ENCODE data around the gene CES3. TPM values are rescaled to one million over a fixed set of nuclear protein-coding genes. Genes with fewer than 3 reads are reported as not detected.

Gene CES3
- total RNA-seq, 1 experiment from 2014 or later = 3.7 TPM

GRCh38 chr16:67017810-67018488 is 56.9 kb downstream of the CES3 start:
- Mint-ChIP-seq H3K27me3 (ENCODE audit: low read depth) (peaks cover 35% of the 10 kb centered on the region), H3K4me1 (peaks cover 7 to 12% of the 10 kb centered on the region in 2 experiments; a peak in 3 of 4 replicates), H3K9me3 (no peaks in the 10 kb centered on the region), H3K36me3 (ENCODE audit: insufficient read depth in 1 of 3, low read depth in 3 of 3) (no peaks in the 10 kb centered on the region), H3K4me3 (peak overlapping the region in 1 of 2 experiments; percentile 29; a peak in 1 of 5 replicates), H3K27ac (no peak overlapping the region)
- Histone ChIP-seq H3K4me2 (ENCODE audit: insufficient read depth, insufficient read length, low read length) (no peak overlapping the region), H3K23me2 (ENCODE audit: insufficient read length, low read depth, low read length, poor library complexity, severe bottlenecking) (peaks cover 6% of the 10 kb centered on the region), H2BK120ac (ENCODE audit: low read depth, low read length, poor library complexity, severe bottlenecking) (no peak overlapping the region), H3K23ac (ENCODE audit: insufficient read length, low read depth, low read length) (no peak overlapping the region), H2BK5ac (ENCODE audit: insufficient read length, low read length) (no peak overlapping the region), H2BK12ac (ENCODE audit: insufficient read length, low read depth, low read length) (no peak overlapping the region), H4K20me1 (ENCODE audit: control insufficient read depth, insufficient read depth, insufficient read length) (no peaks in the 10 kb centered on the region), H3T11ph (ENCODE audit: low read length) (no peak overlapping the region), H3K18ac (ENCODE audit: insufficient read length, low read depth, low read length) (no peak overlapping the region), H4K91ac (ENCODE audit: insufficient read length, low read depth, low read length) (no peak overlapping the region), H3K79me1 (ENCODE audit: insufficient read depth, low read depth, low read length, poor library complexity, severe bottlenecking) (no peaks in the 10 kb centered on the region), H3K79me2 (ENCODE audit: insufficient read depth, low read length) (no peaks in the 10 kb centered on the region), H4K8ac (replicated peaks; ENCODE audit: insufficient read length, low read depth, low read length) (no peak overlapping the region), H2BK20ac (ENCODE audit: low read depth, low read length, poor library complexity, severe bottlenecking) (no peak overlapping the region), H2AK5ac (ENCODE audit: insufficient read length, low read length) (no peak overlapping the region), H3K14ac (ENCODE audit: insufficient read depth, low read length) (no peak overlapping the region), H3K56ac (ENCODE audit: insufficient read length, low read depth, low read length) (no peak overlapping the region), H2AFZ (ENCODE audit: low read length) (no peak overlapping the region), H3K27ac (ENCODE audit: insufficient read length, low read depth, low read length) (no peak overlapping the region), H4K5ac (ENCODE audit: insufficient read length, low read depth, low read length) (no peak overlapping the region), H3K9me3 (ENCODE audit: control insufficient read depth, low read depth, low read length) (no peaks in the 10 kb centered on the region), H2BK15ac (ENCODE audit: low read depth, low read length) (no peak overlapping the region), H3K9ac (ENCODE audit: extremely low read depth, insufficient read length, low read length) (no peak overlapping the region), H3K4me1 (ENCODE audit: insufficient read depth, low read length) (no peaks in the 10 kb centered on the region), H3K27me3 (ENCODE audit: insufficient read depth, low read length) (peaks cover 16% of the 10 kb centered on the region; the same call in 1 of the 2 replicates), H3K4ac (ENCODE audit: low read depth, low read length) (no peak overlapping the region)
- peak; percentile 96 for DNase-seq
- WGBS (ENCODE audit: extremely low coverage, insufficient read length, low lambda C conversion rate) = no CpG with 5 or more reads among the region's 6 CpGs
- TF ChIP-seq CTCF (conservative IDR thresholded peaks at IDR 0.05) = peak; percentile 95

All from H9 (cell line).